Panc1 (cell line): ENCODE data around the gene H3-3A.

Experiments
- CTCF ChIP-seq: fragments of 450-650 bp; IDR thresholded peaks from 2 replicates; pipeline ENCODE4 v1.5.1; 2017; ENCODE audit warnings: mild to moderate bottlenecking
- POLR2AphosphoS5 ChIP-seq: IDR thresholded peaks from 2 replicates; pipeline ENCODE4 v1.6.1; 2012; ENCODE audit warnings: mild to moderate bottlenecking, low read depth, low read length, moderate library complexity
- REST ChIP-seq, 2 experiments: IDR thresholded peaks; 2 replicates each; pipeline ENCODE4 v1.6.1; 2011 to 2012; ENCODE audit warnings: low read depth in 2 of 2, control low read depth in 1 of 2, low read length in 1 of 2, mild to moderate bottlenecking in 1 of 2, moderate library complexity in 1 of 2; ENCODE audit not compliant: insufficient read depth in 1 of 2
- SIN3A ChIP-seq: IDR thresholded peaks from 2 replicates; pipeline ENCODE4 v1.6.1; 2012; ENCODE audit warnings: low read depth, mild to moderate bottlenecking, low read length, moderate library complexity, borderline replicate concordance; ENCODE audit not compliant: insufficient read depth

DNA sequence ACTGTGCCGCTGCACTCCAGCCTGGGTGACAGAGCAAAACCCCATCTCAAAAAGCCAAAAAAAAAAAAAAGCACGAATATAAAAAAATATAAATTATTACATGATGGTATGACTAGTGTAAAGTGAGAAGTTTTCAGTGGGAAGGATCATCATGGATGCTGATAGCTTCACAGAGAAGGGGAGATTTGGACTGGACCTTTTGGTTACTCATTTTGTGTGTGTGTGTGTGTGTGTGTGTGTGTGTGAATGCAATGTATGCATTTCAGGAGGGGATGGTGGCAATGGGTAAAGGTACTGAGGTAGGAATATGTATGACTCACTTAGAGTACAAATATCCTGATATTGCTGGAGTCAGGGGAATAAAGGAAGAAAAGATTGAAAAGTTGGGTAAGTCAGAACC, 40.7 kb upstream of the H3-3A start:
- TF ChIP-seq CTCF (no peak), POLR2AphosphoS5 (no peak), SIN3A (no peak), REST (IDR thresholded peaks at IDR 0.05; ENCODE audit: insufficient read depth in 1 of 2, low read depth in 2 of 2, low read length in 1 of 2) (no peak)
